ENCODE results near the gene SORT1. TPM values are rescaled to one million over a fixed set of nuclear protein-coding genes. Genes with fewer than 3 reads are reported as not detected.
"Not testable (repeated sequence)": the region's sequence is repeated elsewhere in the genome, so short reads cannot be mapped to it uniquely, and the experiment has no call there.

SORT1 gene
- total RNA-seq, 6 experiments from 2014 or later = 3.2 to 30.3 (median 13.7) TPM

- Histone ChIP-seq H3K27ac (no peak overlapping the region), H3K4me1 (peaks cover 0 to 8% (median 0%) of the 10 kb centered on the region in 4 donors), H3K27me3 (no peaks in the 10 kb centered on the region), H3K9me3 (no peaks in the 10 kb centered on the region), H3K4me3 (no peak overlapping the region), H3K36me3 (no peaks in the 10 kb centered on the region)
- 91% methylated on average over 1 of the region's 3 CpGs for WGBS (ENCODE audit: insufficient coverage, low coverage, low lambda C conversion rate, missing lambda C conversion rate)
- ATAC-seq (no peak), DNase-seq (no peak)
- TF ChIP-seq POLR2A (IDR thresholded peaks at IDR 0.05) = no peak
- no peak for TF ChIP-seq CTCF (IDR thresholded peaks at IDR 0.05)
- intact Hi-C loops (cut with DNase I) = no loop called here
Measured at GRCh38 chr1:109379907-109380306, 17.8 kb downstream of the SORT1 start.

- no peaks in the 10 kb centered on the region for H3K36me3 ChIP-seq
- no peaks in the 10 kb centered on the region for H3K9me3 ChIP-seq
- peaks cover 0 to 8% (median 0%) of the 10 kb centered on the region in 4 donors for H3K4me1 ChIP-seq
- H3K4me3 ChIP-seq = no peak overlapping the region
- H3K27me3 ChIP-seq = no peaks in the 10 kb centered on the region
- 58% methylated on average over 3 of the region's 3 CpGs for WGBS (ENCODE audit: insufficient coverage, low coverage, low lambda C conversion rate, missing lambda C conversion rate)
- H3K27ac ChIP-seq = no peak overlapping the region
- intact Hi-C loops (cut with DNase I) = no loop called here
- TF ChIP-seq POLR2A (IDR thresholded peaks at IDR 0.05) (no peak), CTCF (IDR thresholded peaks at IDR 0.05) (no peak)
- DNase-seq (no peak), ATAC-seq (peak in 1 of 4 donors; percentile 49)
Measured at GRCh38 chr1:109379422-109379821, 18.3 kb downstream of the SORT1 start.

GRCh38 chr1:109377698-109378097 lies 20.0 kb downstream of the SORT1 start:
- no peak for TF ChIP-seq CTCF (IDR thresholded peaks at IDR 0.05)
- no peak for TF ChIP-seq POLR2A (IDR thresholded peaks at IDR 0.05)
- H3K4me1 ChIP-seq = peaks cover 0 to 15% (median 0%) of the 10 kb centered on the region in 4 donors
- H3K9me3 ChIP-seq = no peaks in the 10 kb centered on the region
- H3K27me3 ChIP-seq = no peaks in the 10 kb centered on the region
- no peak for ATAC-seq
- no peaks in the 10 kb centered on the region for H3K36me3 ChIP-seq
- intact Hi-C loops (cut with DNase I) = no loop called here
- H3K4me3 ChIP-seq = no peak overlapping the region
- WGBS (ENCODE audit: insufficient coverage, low coverage, low lambda C conversion rate, missing lambda C conversion rate) = 98% methylated on average over 4 of the region's 4 CpGs
- no peak overlapping the region for H3K27ac ChIP-seq
- DNase-seq = no peak

GRCh38 chr1:109373696-109374095 lies 24.0 kb downstream of the SORT1 start:
- 93% methylated on average over 2 of the region's 2 CpGs for WGBS (ENCODE audit: insufficient coverage, low coverage, low lambda C conversion rate, missing lambda C conversion rate)
- H3K4me3 ChIP-seq; H3K27me3 ChIP-seq; H3K27ac ChIP-seq; intact Hi-C loops (cut with DNase I); ATAC-seq; H3K36me3 ChIP-seq; DNase-seq; H3K9me3 ChIP-seq: not testable (repeated sequence)
- peaks cover 0 to 26% (median 0%) of the 10 kb centered on the region in 4 donors for H3K4me1 ChIP-seq

GRCh38 chr1:109373126-109373525 lies 24.6 kb downstream of the SORT1 start:
- DNase-seq (no peak), ATAC-seq (peak; percentile 19 to 68 (median 48))
- Histone ChIP-seq H3K27ac (peak overlapping the region in 1 of 3 donors; percentile 50), H3K4me1 (peaks cover 0 to 26% (median 0%) of the 10 kb centered on the region in 4 donors), H3K27me3 (no peaks in the 10 kb centered on the region), H3K4me3 (no peak overlapping the region), H3K36me3 (no peaks in the 10 kb centered on the region), H3K9me3 (no peaks in the 10 kb centered on the region)
- TF ChIP-seq POLR2A (IDR thresholded peaks at IDR 0.05) (no peak), CTCF (IDR thresholded peaks at IDR 0.05) (no peak)
- intact Hi-C loops (cut with DNase I) = no loop called here
- 28% methylated on average over 5 of the region's 5 CpGs for WGBS (ENCODE audit: insufficient coverage, low coverage, low lambda C conversion rate, missing lambda C conversion rate)
